Large intestine (tissue), 3 donors: ENCODE measurements around the gene IQSEC1. TPM values are rescaled to one million over a fixed set of nuclear protein-coding genes. Genes with fewer than 3 reads are reported as not detected.

Experiments used
- DNase-seq, 2 donors: peaks; one replicate each; pipeline versions ENCODE4 v3.0.0 to v3.0.0-alpha.2; 2013
- H3K27ac ChIP-seq: one replicate; pipeline ENCODE4 v1.5.1; 2013; ENCODE audit warnings: low read length
- H3K27me3 ChIP-seq: 2 replicates; pipeline ENCODE4 v1.6.1; 2013; ENCODE audit warnings: low read length; ENCODE audit not compliant: control insufficient read depth, insufficient read depth
- H3K36me3 ChIP-seq: 2 replicates; pipeline ENCODE4 v1.6.1; 2013; ENCODE audit warnings: low read length; ENCODE audit not compliant: control insufficient read depth, insufficient read depth
- H3K4me1 ChIP-seq: one replicate; pipeline ENCODE4 v1.6.1; 2013; ENCODE audit warnings: low read length; ENCODE audit not compliant: control insufficient read depth, insufficient read depth
- H3K4me3 ChIP-seq: one replicate; pipeline ENCODE4 v1.5.1; 2013; ENCODE audit warnings: low read length
- H3K9me3 ChIP-seq: one replicate; pipeline ENCODE4 v1.6.1; 2013; ENCODE audit warnings: mild to moderate bottlenecking, low read depth, low read length, moderate library complexity; ENCODE audit not compliant: control insufficient read depth
- WGBS: methylation state at CpG from one replicate; pipeline ENCODE4 v1.1.5; 2013; ENCODE audit warnings: low lambda C conversion rate; ENCODE audit not compliant: insufficient coverage; 5-methylcytosine and 5-hydroxymethylcytosine counted together
- polyA plus RNA-seq: library from polyadenylated mRNA; unstranded; fragments of 120-200 nt; gene quantifications from one replicate; pipeline ENCODE4 v1.2.1, GENCODE V29; 2013

The IQSEC1 gene
- polyA plus RNA-seq, 1 donor: 24.3 TPM

DNA sequence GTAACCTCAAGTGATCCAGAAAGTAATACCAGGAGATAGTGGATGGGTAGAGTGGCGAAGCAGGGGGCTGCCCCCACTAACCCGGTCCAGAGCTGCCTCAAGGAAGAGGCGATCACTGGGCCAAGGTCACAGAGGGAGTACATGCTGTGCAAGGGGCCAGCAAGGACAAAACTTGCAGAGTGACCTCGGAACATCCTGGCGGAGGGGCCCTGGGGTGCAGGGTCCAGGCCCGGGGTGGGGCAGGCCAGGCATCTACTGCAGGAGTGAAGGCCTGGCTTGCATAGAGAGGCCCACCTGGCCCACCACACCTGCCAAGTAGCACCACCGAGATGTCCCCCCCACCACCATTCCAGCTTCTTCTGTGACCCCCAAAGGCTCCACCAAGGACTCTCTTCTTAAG, 17.6 kb downstream of the IQSEC1 start:
- Histone ChIP-seq H3K9me3 (no peaks in the 10 kb centered on the region), H3K4me3 (no peak overlapping the region), H3K27me3 (no peaks in the 10 kb centered on the region), H3K36me3 (no peaks in the 10 kb centered on the region), H3K27ac (no peak overlapping the region), H3K4me1 (no peaks in the 10 kb centered on the region)
- no CpG with 5 or more reads among the region's 7 CpGs for WGBS
- DNase-seq: no peak

DNA sequence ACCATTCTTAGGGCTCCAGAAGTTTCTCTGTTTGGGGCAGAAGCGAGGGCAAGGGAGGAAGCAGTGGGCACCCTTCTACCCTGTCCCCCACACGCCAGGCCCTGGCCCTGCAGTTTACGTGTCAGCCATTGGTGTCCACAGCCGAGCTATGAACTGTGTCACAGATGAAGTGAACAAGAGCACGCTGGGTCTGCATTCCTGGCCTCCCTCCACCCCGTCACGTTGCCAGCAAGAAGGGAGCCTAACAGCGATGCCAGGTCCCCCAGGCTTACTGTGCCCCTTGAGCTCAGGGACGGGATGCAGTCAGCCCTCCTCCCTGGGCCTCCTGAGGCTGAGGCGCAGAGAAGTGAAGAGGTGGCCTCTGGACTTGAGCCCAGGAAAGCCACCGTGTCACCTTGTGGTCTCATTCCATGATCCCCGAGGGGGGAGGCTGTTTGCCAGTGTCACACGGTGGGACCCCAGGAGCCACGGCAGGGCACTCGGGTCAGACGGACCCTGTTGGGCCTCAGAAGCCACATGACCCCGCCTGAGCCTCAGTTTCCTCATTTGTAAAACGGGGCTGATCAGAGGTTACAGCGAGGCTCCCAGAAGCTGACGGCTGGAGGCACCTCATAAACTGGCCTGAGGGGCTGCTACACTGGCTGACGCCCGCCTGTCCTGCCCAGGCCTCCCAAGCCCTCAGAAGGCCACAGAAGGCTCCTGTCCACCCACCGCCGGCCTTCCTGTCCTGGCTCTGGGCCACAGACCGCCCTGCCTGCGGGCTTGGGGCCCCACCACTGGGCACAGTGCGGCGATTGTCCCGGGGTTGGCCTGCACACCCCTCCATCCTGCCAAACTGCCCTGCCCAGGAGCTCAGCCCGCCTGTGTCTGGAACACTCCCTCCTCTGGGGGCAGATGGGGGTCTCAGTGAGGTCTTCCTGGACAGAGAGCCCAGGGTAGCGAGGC, 18.6 kb downstream of the IQSEC1 start:
- H3K27ac ChIP-seq: no peak overlapping the region
- no peak for DNase-seq
- H3K4me3 ChIP-seq: no peak overlapping the region
- WGBS: no CpG with 5 or more reads among the region's 31 CpGs
- H3K4me1 ChIP-seq: no peaks in the 10 kb centered on the region
- H3K9me3 ChIP-seq: no peaks in the 10 kb centered on the region
- no peaks in the 10 kb centered on the region for H3K27me3 ChIP-seq
- H3K36me3 ChIP-seq: no peaks in the 10 kb centered on the region

DNA sequence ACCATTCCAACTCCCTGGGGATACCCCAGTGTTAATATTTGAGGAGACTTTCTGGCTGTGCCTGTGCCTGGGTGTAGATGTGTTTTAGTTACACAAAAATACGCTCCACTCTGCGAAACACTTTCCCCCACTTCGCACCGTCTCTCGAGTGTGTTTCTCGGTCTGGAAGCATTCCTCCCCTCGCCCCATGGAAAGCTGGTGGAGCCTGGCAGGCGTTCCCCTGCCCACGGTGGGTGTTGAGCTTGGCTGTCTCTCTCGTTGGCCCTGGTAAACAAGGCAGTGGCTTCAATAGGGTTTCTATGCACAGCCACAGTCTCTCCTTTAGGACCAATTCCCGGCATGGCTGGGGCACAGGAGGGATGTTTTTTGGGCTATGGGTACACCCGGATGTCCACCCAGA, 19.3 kb downstream of the IQSEC1 start:
- WGBS: no CpG with 5 or more reads among the region's 12 CpGs
- Histone ChIP-seq H3K9me3 (no peaks in the 10 kb centered on the region), H3K27me3 (no peaks in the 10 kb centered on the region), H3K4me3 (no peak overlapping the region), H3K4me1 (no peaks in the 10 kb centered on the region), H3K27ac (no peak overlapping the region), H3K36me3 (no peaks in the 10 kb centered on the region)
- DNase-seq: no peak

DNA sequence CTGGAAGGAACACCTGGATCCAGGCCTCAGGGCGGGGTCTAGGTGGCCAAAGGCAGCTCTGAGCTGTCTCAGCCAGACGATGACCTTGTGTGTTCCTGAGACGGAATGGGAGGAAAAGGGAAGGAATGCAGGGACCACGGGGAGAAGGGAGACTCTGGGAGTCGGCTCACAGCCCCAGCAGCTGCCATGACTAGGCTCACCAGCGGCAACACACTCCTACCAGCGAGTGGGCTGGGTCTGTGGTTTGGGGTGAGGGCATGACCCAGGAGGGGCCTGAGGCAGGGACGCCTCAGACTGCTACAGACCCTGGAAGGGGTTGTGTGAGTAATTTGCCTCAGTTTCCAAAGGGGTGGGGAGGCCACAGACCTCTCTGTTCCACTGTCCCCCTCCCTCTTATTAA, 19.8 kb downstream of the IQSEC1 start:
- Histone ChIP-seq H3K27ac (no peak overlapping the region), H3K27me3 (no peaks in the 10 kb centered on the region), H3K36me3 (no peaks in the 10 kb centered on the region), H3K4me3 (no peak overlapping the region), H3K4me1 (no peaks in the 10 kb centered on the region), H3K9me3 (no peaks in the 10 kb centered on the region)
- 100% methylated on average over 1 of the region's 8 CpGs for WGBS
- no peak for DNase-seq

GRCh38 chr3:13052191-13052820, 20.9 kb downstream of the IQSEC1 start:
- no CpG with 5 or more reads among the region's 16 CpGs for WGBS
- no peak overlapping the region for H3K27ac ChIP-seq
- no peak for DNase-seq
- no peaks in the 10 kb centered on the region for H3K27me3 ChIP-seq
- H3K4me1 ChIP-seq: no peaks in the 10 kb centered on the region
- no peak overlapping the region for H3K4me3 ChIP-seq
- H3K9me3 ChIP-seq: no peaks in the 10 kb centered on the region
- no peaks in the 10 kb centered on the region for H3K36me3 ChIP-seq

DNA sequence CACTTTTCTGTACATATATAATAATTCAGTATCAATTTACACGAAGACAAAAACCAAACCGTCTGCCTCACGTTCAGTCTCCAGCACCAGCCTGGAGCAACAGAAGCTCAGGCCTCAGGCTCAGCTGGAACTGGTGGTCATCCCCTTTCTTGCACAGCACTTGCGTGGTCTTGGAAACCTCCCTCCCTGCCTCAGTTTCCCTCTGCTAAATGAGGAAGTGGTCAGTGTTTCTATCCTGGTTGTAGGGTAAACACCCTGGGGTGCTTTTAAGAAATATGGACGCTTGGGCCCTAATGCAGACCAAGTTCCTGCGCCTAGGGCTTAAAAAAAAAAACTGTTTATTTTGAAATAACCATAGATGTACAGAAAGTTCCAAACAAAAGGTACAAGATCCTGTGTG, 21.6 kb downstream of the IQSEC1 start:
- no peak for DNase-seq
- WGBS: no CpG with 5 or more reads among the region's 6 CpGs
- Histone ChIP-seq H3K9me3 (no peaks in the 10 kb centered on the region), H3K27me3 (no peaks in the 10 kb centered on the region), H3K36me3 (no peaks in the 10 kb centered on the region), H3K4me1 (no peaks in the 10 kb centered on the region), H3K27ac (no peak overlapping the region), H3K4me3 (no peak overlapping the region)

DNA sequence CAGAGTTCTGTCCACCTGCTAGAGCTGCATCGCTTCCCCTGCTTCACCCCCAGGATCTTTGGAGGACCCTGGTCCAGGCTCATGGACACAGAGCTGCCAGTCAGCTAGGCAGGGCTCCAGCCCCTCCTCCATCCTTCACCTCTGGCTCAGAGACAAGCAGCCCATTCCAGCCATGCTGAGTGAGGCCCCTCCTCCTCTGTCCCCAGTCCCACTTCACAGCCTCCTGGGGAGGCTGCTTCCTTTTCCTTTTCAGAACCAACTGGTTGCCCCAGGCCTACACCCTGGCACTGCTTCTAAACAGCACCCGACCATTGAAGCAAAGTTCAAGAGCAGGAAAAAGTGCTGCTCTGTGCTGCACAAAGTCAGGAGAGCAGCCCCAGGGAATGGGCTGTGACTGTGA, 22.2 kb downstream of the IQSEC1 start:
- H3K27ac ChIP-seq: no peak overlapping the region
- no peaks in the 10 kb centered on the region for H3K27me3 ChIP-seq
- DNase-seq: no peak
- no peaks in the 10 kb centered on the region for H3K36me3 ChIP-seq
- no peaks in the 10 kb centered on the region for H3K9me3 ChIP-seq
- no CpG with 5 or more reads among the region's 2 CpGs for WGBS
- H3K4me3 ChIP-seq: no peak overlapping the region
- H3K4me1 ChIP-seq: no peaks in the 10 kb centered on the region

- H3K27ac ChIP-seq: no peak overlapping the region
- H3K36me3 ChIP-seq: no peaks in the 10 kb centered on the region
- no peak for DNase-seq
- H3K4me1 ChIP-seq: no peaks in the 10 kb centered on the region
- no peaks in the 10 kb centered on the region for H3K27me3 ChIP-seq
- WGBS: 100% methylated on average over 1 of the region's 3 CpGs
- H3K4me3 ChIP-seq: no peak overlapping the region
- no peaks in the 10 kb centered on the region for H3K9me3 ChIP-seq
Observed at GRCh38 chr3:13050446-13050845, 22.8 kb downstream of the IQSEC1 start.

GRCh38 chr3:13049400-13049799, 23.8 kb downstream of the IQSEC1 start:
- Histone ChIP-seq H3K27me3 (no peaks in the 10 kb centered on the region), H3K27ac (no peak overlapping the region), H3K36me3 (no peaks in the 10 kb centered on the region), H3K4me1 (no peaks in the 10 kb centered on the region), H3K9me3 (no peaks in the 10 kb centered on the region), H3K4me3 (no peak overlapping the region)
- 95% methylated on average over 2 of the region's 6 CpGs for WGBS
- no peak for DNase-seq

- Histone ChIP-seq H3K4me1 (no peaks in the 10 kb centered on the region), H3K27ac (no peak overlapping the region), H3K27me3 (peaks cover 11% of the 10 kb centered on the region), H3K4me3 (no peak overlapping the region), H3K36me3 (no peaks in the 10 kb centered on the region), H3K9me3 (no peaks in the 10 kb centered on the region)
- DNase-seq: no peak
- no CpG with 5 or more reads among the region's 11 CpGs for WGBS
Observed at GRCh38 chr3:13047296-13048165, 25.7 kb downstream of the IQSEC1 start.
